TTC549 (cell line): Measurements from ENCODE around the gene SLC4A3.

Experiments used
- FAIRE-seq: peaks from 2 replicates; lab custom pipeline; 2012; peaks lifted over from hg19 to GRCh38; lab: Jason Lieb, UNC

Gene SLC4A3

GRCh38 chr2:219627103-219628100 lies at the start of gene SLC4A3:
Gene SLC4A3, plus strand, starts transcription at chr2:219627630. Its CDS starts 363 bp downstream, at chr2:219627993.
- FAIRE-seq, result no peak

- no peak for FAIRE-seq
Measured at GRCh38 chr2:219578811-219579613, 48.4 kb upstream of the SLC4A3 start.

DNA sequence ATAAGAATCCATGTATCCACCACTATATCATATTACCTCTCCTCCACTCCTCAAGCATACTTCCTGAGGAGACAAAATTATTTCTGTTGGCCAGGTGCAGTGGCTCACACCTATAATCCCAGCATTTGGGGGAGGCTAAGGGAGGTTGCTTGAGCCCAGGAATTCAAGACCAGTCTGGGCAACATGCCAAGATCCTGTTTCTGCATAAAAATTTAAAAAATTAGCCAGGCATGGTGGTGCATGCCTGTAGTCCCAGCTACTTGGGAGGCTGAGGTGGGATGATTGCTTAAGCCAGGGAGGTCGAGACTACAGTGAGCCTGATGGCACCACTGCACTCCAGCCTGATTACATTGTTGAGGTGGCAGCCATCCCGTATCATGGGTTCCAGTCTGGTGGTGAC lies 46.1 kb upstream of the SLC4A3 start:
- no peak for FAIRE-seq

DNA sequence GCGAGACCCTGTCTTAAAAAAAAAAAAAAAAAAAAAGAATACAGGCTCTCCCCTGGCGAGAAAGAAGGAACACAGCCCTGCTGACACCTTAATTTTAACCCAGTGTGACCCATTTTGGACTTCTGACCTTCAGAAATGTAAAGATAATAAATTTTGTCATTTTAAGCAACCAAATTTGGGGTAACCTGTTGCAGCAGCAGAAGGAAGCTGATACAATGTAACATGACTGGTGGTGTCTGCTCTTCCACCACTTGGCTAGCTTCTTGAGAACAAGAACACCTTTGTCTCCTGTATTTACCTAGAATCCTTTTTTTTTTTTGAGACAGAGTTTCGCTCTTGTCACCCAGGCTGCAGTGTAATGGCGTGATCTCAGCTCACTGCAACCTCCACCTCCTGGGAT lies 36.3 kb upstream of the SLC4A3 start:
- no peak for FAIRE-seq

DNA sequence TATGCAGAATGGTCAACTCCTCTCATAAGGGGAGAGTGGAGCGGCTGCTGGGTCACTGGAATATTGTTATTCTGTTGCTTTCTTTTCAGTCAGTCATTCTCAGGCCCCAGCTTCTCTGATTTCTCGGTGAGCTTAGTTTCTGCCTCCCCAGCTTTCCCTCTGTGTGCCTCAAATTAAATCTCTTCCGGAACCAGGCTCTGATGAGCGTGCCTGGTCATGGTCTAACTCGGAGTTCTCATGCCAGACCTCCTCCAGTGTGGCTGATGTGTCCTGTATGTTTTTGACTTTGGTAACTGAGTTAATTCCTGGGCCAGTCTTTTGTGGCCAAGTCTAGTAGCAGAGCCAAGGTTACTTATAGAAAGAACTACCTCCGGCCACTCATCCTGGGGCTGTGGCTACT lies 34.7 kb upstream of the SLC4A3 start:
- FAIRE-seq, result no peak

DNA sequence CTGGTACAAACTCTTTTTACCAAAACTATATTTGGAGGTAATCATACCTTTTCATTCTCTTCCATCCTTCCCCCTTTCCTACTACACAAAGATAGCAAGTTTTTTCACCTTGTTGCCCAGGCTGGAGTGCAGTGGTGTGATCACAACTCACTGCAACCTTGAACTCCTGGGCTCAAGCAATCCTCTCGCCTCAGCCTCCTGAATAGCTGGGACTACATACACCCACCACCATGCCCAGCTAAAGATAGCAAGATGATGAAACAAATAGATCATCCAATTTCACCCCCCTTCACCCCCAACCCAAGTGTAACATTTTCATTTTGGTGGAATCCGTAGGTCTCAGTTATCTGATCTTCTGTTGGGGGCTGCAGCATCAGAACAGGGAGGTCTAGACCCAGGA lies 34.3 kb upstream of the SLC4A3 start:
- no peak for FAIRE-seq

DNA sequence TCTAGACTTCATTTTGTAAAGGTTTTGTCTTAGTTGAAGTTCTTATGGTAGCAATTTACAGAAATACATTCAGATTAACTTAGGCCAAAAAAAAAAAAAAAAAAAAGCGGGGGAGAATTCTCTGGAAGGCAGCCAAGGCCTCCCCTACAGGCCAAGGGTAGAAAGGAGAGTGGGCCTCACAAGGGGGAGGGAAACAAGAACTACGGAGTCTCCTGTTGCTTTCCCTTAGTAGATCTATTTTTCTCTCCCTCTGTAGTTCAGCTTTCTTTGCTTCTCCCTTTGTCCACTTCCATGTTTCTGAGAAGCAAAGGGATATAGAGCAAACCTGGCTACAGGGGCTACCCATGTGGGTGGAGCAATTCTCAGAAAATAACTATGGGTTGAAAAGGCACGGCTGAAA lies 32.2 kb upstream of the SLC4A3 start:
- no peak for FAIRE-seq

DNA sequence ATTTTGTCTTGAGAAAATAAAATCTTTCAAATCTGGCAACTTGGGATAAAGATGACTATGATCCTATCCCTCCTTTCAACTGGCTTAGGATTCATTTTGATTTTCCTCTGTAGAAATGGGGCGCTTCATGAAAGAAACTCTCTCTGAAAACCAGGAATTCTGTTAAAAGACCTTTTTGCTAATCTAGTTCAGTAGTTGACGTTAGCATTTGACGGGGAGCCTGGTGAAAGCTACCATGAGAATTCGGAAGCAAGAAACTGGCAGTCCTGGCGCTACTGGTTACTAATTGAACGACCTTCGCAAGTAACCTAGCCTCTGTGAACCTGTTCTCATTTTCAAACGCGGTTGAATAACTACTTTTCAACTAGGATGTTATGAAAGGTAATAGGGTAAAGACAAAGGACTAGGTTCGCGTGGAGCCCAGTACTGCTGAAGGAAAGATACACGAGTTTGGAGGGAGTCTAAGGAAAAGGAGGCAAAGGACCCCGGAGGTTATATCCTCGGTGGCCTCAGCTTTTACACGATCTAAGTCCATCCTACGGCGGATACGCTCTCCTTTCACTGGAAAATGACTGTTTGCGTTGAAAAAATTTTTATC lies 30.4 kb upstream of the SLC4A3 start:
- no peak for FAIRE-seq

DNA sequence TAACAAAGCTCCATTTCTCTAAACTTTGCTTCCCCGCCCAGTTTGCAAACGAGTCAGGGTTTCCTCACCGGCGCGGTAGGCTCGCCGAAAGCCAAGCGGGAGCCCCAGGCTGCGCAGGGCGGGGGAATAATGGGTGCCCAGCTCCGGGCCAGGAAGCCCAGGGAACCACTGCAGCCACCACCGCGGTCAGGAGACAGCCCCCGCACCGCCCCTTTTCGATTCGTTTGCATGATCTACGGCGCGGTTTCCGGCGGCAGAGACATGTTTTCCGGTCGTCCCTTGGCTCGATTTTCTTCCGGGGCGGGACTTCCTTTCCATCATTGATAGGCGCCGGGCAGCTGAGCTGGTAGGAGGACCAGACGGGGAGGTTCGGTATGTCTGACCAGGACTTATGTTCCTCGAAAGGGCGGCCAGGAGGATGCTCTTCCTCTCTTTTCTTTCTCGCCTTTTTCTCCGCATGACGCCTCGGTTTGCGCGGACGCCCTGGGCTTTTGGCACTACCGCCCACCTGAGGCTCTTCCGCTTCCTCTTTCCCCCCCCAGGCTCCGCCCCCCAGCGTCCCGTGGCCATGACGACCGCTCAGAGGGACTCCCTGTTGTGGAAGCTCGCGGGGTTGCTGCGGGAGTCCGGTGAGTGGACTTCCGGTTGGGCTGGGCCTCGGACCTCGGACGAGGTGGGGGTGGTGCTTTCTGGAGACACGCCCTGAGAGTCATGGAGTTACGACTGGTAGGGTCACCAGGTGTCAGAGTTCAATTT lies 29.7 kb upstream of the SLC4A3 start, which contains the start of gene STK11IP:
STK11IP (plus strand) TSS at position 306 of the 756 bp plus-strand sequence; CDS start at position 569, 263 bp downstream.
- FAIRE-seq, result peak; percentile 80

DNA sequence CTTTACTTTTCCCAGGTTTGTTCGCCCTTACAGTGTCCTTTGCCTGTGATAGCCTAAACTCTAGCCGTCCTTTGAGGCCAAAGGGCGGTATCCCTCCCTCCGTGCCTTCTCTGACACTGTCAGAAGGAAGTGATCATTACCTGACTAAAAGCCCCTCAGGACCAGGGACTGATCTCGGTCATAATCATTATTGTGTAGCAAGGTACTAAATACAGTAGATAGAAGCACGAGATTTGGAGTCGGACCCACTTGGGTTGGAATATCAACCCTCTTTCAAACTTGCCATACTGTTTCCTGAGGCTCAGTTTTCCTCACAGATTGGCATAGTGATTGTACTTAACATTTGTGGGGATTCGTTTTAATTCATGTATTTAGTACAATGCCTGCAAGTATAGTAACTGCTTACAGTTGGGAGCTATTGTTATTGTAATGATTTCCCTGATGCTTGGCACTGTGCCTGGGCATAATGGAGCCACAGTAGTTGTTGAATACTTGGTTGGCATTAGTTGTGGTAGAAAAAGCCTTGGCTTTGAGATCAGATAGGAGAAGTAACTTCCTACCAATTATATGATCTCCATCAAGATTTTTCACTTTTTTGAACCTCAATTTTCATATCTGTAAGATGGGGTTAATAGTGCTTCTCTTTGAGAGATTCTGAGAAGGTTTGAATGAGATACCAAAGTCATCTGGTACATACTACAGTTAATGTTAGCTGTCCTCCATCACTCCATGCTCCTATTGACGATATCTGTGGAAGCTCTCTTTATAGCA lies 28.9 kb upstream of the SLC4A3 start:
- no peak for FAIRE-seq

DNA sequence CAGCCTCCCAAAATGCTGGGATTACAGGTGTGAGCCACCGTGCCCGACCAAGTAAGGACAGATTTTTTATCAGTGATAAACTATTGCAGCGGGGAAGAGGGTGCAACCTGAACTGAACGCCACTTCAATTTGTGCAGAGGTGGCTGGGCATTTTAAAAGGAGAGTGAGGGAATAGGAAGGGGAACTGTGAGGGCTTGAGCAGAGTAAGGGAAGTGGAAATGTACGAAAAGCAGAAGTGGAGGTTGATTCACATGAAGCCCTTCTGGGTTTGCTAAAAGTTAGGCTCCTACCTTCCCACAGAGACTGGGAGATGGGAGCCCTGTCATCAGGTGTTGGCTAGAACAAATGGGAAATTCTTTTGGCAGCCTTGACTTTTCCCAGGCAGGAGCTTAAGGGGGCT lies 23.7 kb upstream of the SLC4A3 start:
- FAIRE-seq, result no peak

GRCh38 chr2:219605607-219605954 lies 21.8 kb upstream of the SLC4A3 start:
- FAIRE-seq, result no peak

- no peak for FAIRE-seq
Measured at GRCh38 chr2:219607931-219608330, 19.5 kb upstream of the SLC4A3 start.

DNA sequence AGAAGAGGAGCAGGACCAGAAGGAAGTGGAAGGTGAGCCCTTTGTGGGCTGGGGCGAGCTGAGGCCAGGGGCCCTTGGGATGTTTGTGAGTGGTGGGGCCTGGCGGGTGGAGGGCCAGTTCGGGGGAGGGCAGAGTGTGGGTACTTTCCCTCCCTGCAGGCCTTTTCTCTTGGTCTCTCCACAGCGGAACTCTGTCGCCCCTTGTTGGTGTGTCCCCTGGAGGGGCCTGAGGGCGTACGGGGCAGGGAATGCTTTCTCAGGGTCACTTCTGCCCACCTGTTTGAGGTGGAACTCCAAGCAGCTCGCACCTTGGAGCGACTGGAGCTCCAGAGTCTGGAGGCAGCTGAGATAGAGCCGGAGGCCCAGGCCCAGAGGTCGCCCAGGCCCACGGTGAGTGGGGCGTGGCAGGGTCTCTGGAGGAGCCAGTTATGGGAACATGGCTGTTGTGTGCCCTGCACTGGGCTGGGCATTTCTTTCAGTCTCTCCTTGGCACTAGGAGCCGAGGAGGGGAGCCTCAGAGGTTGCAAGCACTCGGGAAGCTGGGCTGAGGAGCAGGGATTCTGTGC lies 18.9 kb upstream of the SLC4A3 start:
- FAIRE-seq, result no peak

- FAIRE-seq, result no peak
Measured at GRCh38 chr2:219609149-219609750, 18.2 kb upstream of the SLC4A3 start.

- FAIRE-seq, result no peak
Measured at GRCh38 chr2:219611306-219611705, 16.1 kb upstream of the SLC4A3 start.

DNA sequence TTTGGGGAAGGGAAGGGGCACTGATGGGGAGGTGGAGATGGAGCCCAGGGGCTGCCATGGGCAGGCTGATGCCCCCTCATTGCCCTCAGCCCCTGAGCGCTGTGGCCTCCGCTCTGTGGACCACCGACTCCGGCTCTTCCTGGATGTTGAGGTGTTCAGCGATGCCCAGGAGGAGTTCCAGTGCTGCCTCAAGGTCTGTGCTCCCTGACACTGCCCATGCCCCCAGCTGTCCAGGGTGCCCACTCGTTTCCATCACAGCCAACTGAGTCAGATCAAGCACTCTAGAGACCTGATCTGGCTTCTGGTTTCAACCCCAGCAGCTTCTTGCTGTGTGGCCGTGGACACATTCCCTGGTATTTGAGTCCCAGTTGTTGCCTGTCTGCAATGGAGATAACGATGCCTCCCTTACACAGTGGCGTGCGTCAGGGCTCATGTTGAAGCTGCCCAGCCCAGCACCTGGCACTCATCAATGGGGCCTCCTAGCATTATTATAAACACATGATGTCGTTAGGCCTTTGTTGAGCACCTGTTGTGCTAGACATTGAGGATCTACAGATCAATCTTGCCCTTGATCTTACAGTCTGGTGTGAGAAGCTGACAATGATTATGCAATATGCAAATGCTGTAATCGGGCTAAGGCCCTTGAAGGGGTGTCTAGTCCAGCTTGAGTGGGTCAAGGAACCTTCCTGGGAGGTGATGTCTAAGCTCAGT lies 15.4 kb upstream of the SLC4A3 start:
- FAIRE-seq, result no peak

DNA sequence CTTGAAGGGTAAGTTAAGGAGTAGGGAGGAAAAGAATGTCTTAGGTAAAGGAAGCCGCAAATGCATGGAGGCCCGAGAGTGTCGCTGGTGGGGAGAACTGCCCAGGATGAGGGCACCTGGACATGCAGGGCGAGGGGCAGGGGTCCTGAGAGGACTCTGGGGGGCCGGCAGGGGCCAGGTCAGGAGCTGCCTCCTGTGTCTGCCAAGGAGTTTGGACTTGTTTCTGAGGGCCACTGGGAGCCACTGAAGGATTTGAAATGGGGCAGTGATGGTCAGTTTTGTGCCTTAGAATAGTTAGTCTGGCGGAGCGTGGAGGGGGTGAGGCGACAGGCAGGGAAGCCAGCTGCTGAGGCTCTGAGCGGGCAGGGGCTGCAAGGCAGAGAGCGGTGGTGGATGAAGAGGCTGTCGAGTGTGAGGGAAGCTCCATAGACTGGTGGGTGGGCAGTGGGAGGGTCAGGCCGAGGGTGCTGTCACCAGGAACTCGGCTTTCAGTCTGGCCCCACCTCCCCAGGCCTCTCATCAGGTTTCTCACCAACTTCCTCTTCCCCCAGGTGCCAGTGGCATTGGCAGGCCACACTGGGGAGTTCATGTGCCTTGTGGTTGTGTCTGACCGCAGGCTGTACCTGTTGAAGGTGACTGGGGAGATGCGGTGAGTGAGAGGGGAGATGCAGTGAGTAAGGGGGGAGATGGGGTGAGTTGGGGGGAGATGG lies 14.7 kb upstream of the SLC4A3 start:
- no peak for FAIRE-seq

GRCh38 chr2:219613461-219614070 lies 13.9 kb upstream of the SLC4A3 start:
- FAIRE-seq, result no peak
